CD4-positive, alpha-beta T cell (primary cell): ENCODE results near the gene RPL27A. TPM values are rescaled to one million over a fixed set of nuclear protein-coding genes. Genes with fewer than 3 reads are reported as not detected.

Experiments
- ATAC-seq: fragments of 200-7000 bp; cut with Tn5 transposase; one replicate; pipeline ENCODE4 v1.10.0; 2022; ENCODE audit warnings: mild to moderate bottlenecking; ENCODE audit not compliant: poor library complexity
- CTCF ChIA-PET: fragments of 350-600 bp; sonication (Branson Sonifier 250); formaldehyde crosslinking; loops from one replicate; lab custom pipeline; 2021; ENCODE audit warnings: antibody characterized with exemption, inconsistent platforms; lab: Charles Lee
- POLR2A ChIA-PET: fragments of 350-600 bp; sonication (Branson Sonifier 250); formaldehyde crosslinking; loops from one replicate; lab custom pipeline; 2021; ENCODE audit warnings: antibody characterized with exemption, inconsistent platforms; lab: Charles Lee
- DNase-seq, 14 experiments: peaks; one replicate each; pipeline ENCODE4 v3.0.0-alpha.2; 2013 to 2020; ENCODE audit warnings: mixed read lengths in 2 of 14
- H3K27ac ChIP-seq, 2 donors: one replicate each; pipeline versions ENCODE4 v1.5.1 to v1.7.0; 2013; ENCODE audit warnings: low read length in 2 of 2, low read depth in 1 of 2, mild to moderate bottlenecking in 1 of 2
- H3K27me3 ChIP-seq, 2 experiments: 1 replicate in 1 of 2; 2 replicates in 1 of 2; pipeline versions ENCODE4 v1.6.1 to v1.7.0; 2013; ENCODE audit warnings: low read length in 2 of 2, control low read depth in 1 of 2, mild to moderate bottlenecking in 1 of 2, moderate library complexity in 1 of 2; ENCODE audit not compliant: insufficient read depth in 2 of 2, control insufficient read depth in 1 of 2
- H3K36me3 ChIP-seq: one replicate; pipeline ENCODE4 v1.6.1; 2013; ENCODE audit warnings: low read length, control low read depth; ENCODE audit not compliant: insufficient read depth
- H3K4me1 ChIP-seq: one replicate; pipeline ENCODE4 v1.6.1; 2013; ENCODE audit warnings: low read length, control low read depth; ENCODE audit not compliant: insufficient read depth
- H3K4me3 ChIP-seq: one replicate; pipeline ENCODE4 v1.5.1; 2013; ENCODE audit warnings: mild to moderate bottlenecking, low read length, moderate library complexity
- H3K9me3 ChIP-seq, 2 experiments: 1 replicate in 1 of 2; 2 replicates in 1 of 2; pipeline versions ENCODE4 v1.6.1 to v1.7.0; 2013; ENCODE audit warnings: low read length in 2 of 2, mild to moderate bottlenecking in 2 of 2, control low read depth in 1 of 2, moderate library complexity in 1 of 2; ENCODE audit not compliant: control insufficient read depth in 1 of 2, insufficient read depth in 1 of 2
- H3K27ac Mint-ChIP-seq: one replicate; pipeline ENCODE4 v1.8.0; 2020; ENCODE audit warnings: mixed read lengths
- H3K27me3 Mint-ChIP-seq: one replicate; pipeline ENCODE4 v1.8.0; 2021; ENCODE audit warnings: mixed read lengths
- H3K36me3 Mint-ChIP-seq: one replicate; pipeline ENCODE4 v1.8.0; 2021; ENCODE audit warnings: low read depth, mixed read lengths
- H3K4me1 Mint-ChIP-seq: one replicate; pipeline ENCODE4 v1.8.0; 2021; ENCODE audit warnings: low read depth, mixed read lengths
- H3K4me3 Mint-ChIP-seq: one replicate; pipeline ENCODE4 v1.8.0; 2020; ENCODE audit warnings: mild to moderate bottlenecking, mixed read lengths
- H3K9me3 Mint-ChIP-seq: one replicate; pipeline ENCODE4 v1.8.0; 2020; ENCODE audit warnings: mixed read lengths
- CTCF ChIP-seq: fragments of 200-600 bp; IDR thresholded peaks from one replicate; pipeline ENCODE4 v1.8.0; 2022; ENCODE audit warnings: antibody characterized with exemption, mild to moderate bottlenecking
- intact Hi-C, 2 experiments: fragments of 100-400 bp; cut with DNase I in 1 of 2; cut with micrococcal nuclease in 1 of 2; formaldehyde crosslinking; loops; one replicate each; pipeline versions ENCODE4 v1.15.1 to v1.9.0; 2023 to 2025; cut with DNase I, micrococcal nuclease
- total RNA-seq, 174 experiments: library from RNA in 2 of 174; stranded (reverse) in 2 of 174; gene quantifications; one replicate each; pipeline ENCODE4 v1.2.3 and lab custom pipeline; 2021 to 2026

The RPL27A gene
- total RNA-seq, 2 experiments from 2014 or later: 1,667 to 1,721 TPM

GRCh38 chr11:8704136-8704535 is 21.5 kb downstream of the RPL27A start:
- H3K4me3 Mint-ChIP-seq: no peak overlapping the region
- Histone ChIP-seq H3K27me3 (no peaks in the 10 kb centered on the region), H3K36me3 (no peaks in the 10 kb centered on the region), H3K4me3 (no peak overlapping the region), H3K27ac (no peak overlapping the region), H3K4me1 (no peaks in the 10 kb centered on the region), H3K9me3 (no peaks in the 10 kb centered on the region)
- no peaks in the 10 kb centered on the region for H3K27me3 Mint-ChIP-seq
- CTCF ChIA-PET: no interaction called here
- no peak overlapping the region for H3K27ac Mint-ChIP-seq
- TF ChIP-seq CTCF: no peak
- no peaks in the 10 kb centered on the region for H3K4me1 Mint-ChIP-seq
- H3K9me3 Mint-ChIP-seq: no peaks in the 10 kb centered on the region
- DNase-seq (no peak), ATAC-seq (no peak)
- POLR2A ChIA-PET: no interaction called here
- intact Hi-C loops: no loop called here
- H3K36me3 Mint-ChIP-seq: no peaks in the 10 kb centered on the region

- H3K27me3 ChIP-seq: no peaks in the 10 kb centered on the region
- POLR2A ChIA-PET: no interaction called here
- H3K36me3 ChIP-seq: no peaks in the 10 kb centered on the region
- H3K9me3 ChIP-seq: no peaks in the 10 kb centered on the region
- no peak overlapping the region for H3K27ac ChIP-seq
- no peak for ATAC-seq
- peaks cover 7% of the 10 kb centered on the region for H3K27me3 Mint-ChIP-seq
- intact Hi-C loops: no loop called here
- no peak for TF ChIP-seq CTCF
- no peak overlapping the region for H3K4me3 ChIP-seq
- H3K4me1 Mint-ChIP-seq: no peaks in the 10 kb centered on the region
- H3K36me3 Mint-ChIP-seq: no peaks in the 10 kb centered on the region
- no peak for DNase-seq
- no peaks in the 10 kb centered on the region for H3K9me3 Mint-ChIP-seq
- CTCF ChIA-PET: no interaction called here
- H3K4me3 Mint-ChIP-seq: no peak overlapping the region
- no peak overlapping the region for H3K27ac Mint-ChIP-seq
- no peaks in the 10 kb centered on the region for H3K4me1 ChIP-seq
Observed at GRCh38 chr11:8705146-8705545, 22.6 kb downstream of the RPL27A start.

- Mint-ChIP-seq H3K27me3 (peaks cover 7% of the 10 kb centered on the region), H3K4me3 (no peak overlapping the region), H3K4me1 (no peaks in the 10 kb centered on the region), H3K27ac (no peak overlapping the region), H3K9me3 (no peaks in the 10 kb centered on the region), H3K36me3 (no peaks in the 10 kb centered on the region)
- DNase-seq (no peak), ATAC-seq (no peak)
- H3K4me1 ChIP-seq: no peaks in the 10 kb centered on the region
- no peak for TF ChIP-seq CTCF
- intact Hi-C loops: no loop called here
- no peaks in the 10 kb centered on the region for H3K9me3 ChIP-seq
- no peaks in the 10 kb centered on the region for H3K27me3 ChIP-seq
- H3K4me3 ChIP-seq: no peak overlapping the region
- H3K27ac ChIP-seq: no peak overlapping the region
- POLR2A ChIA-PET: no interaction called here
- CTCF ChIA-PET: no interaction called here
- H3K36me3 ChIP-seq: no peaks in the 10 kb centered on the region
Observed at GRCh38 chr11:8706673-8707432, 24.3 kb downstream of the RPL27A start.
